VCaP (cell line): ENCODE results near the gene CHMP4A.
"Not testable (repeated sequence)": the region's sequence is repeated elsewhere in the genome, so short reads cannot be mapped to it uniquely, and the experiment has no call there.

Experiments
- H3K27ac ChIP-seq: fragments of 450-650 bp; 2 replicates; pipeline ENCODE4 v1.5.1; 2017
- TF ChIP-seq, protein P1 (sequence below): fragments of 450-650 bp; conservative IDR thresholded peaks from 2 replicates; pipeline ENCODE4 v1.5.1; 2017; ENCODE audit warnings: mild to moderate bottlenecking, moderate library complexity

CHMP4A gene

DNA sequence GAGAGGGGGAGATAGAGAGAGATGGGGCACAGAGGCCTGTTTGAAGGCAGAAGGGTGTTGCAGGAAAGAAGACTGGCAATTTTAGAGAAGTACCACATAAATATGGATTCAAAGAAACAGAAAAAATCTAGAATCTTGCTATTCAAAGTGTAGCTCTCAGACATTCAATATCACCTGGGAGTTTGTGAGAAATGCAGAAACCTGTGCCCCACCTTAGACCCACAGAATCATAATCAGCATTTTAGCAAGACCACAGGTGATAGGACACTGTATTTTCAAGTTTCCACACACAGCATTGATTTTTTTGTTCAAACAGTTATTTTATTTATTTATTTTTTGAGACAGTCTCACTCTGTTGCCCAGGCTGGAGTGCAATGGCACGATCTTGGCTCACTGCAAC, 15.6 kb upstream of the CHMP4A start:
- TF ChIP-seq, protein P1, sequence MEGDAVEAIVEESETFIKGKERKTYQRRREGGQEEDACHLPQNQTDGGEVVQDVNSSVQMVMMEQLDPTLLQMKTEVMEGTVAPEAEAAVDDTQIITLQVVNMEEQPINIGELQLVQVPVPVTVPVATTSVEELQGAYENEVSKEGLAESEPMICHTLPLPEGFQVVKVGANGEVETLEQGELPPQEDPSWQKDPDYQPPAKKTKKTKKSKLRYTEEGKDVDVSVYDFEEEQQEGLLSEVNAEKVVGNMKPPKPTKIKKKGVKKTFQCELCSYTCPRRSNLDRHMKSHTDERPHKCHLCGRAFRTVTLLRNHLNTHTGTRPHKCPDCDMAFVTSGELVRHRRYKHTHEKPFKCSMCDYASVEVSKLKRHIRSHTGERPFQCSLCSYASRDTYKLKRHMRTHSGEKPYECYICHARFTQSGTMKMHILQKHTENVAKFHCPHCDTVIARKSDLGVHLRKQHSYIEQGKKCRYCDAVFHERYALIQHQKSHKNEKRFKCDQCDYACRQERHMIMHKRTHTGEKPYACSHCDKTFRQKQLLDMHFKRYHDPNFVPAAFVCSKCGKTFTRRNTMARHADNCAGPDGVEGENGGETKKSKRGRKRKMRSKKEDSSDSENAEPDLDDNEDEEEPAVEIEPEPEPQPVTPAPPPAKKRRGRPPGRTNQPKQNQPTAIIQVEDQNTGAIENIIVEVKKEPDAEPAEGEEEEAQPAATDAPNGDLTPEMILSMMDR: no peak
- no peak overlapping the region for H3K27ac ChIP-seq

- H3K27ac ChIP-seq: no peak overlapping the region
Measured at GRCh38 chr14:24226473-24226872, 13.2 kb upstream of the CHMP4A start.

GRCh38 chr14:24224618-24225071, 11.4 kb upstream of the CHMP4A start:
- TF ChIP-seq, protein P1: no peak
- H3K27ac ChIP-seq: no peak overlapping the region

More at GRCh38 chr14:24226473-24226872, 13.2 kb upstream of the CHMP4A start:
- TF ChIP-seq, protein P1: no peak

DNA sequence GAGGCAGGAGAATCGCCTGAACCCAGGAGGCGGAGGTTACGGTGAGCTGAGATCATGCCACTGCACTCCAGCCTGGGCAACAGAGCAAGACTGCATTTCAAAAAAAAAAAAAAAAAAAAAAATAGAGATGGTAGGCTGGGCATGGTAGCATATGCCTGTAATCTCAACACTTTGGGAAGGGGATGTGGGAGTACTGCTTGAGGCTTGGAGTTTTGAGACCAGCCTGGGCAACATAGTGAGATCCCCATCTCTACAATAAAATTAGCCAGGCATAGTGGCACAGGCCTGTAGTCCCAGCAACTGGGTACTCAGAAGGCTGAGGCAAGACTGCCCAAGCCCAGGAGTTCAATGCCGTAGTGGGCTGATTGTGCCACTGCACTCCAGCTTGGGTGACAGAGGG, 9.7 kb upstream of the CHMP4A start:
- H3K27ac ChIP-seq: not testable (repeated sequence)

DNA sequence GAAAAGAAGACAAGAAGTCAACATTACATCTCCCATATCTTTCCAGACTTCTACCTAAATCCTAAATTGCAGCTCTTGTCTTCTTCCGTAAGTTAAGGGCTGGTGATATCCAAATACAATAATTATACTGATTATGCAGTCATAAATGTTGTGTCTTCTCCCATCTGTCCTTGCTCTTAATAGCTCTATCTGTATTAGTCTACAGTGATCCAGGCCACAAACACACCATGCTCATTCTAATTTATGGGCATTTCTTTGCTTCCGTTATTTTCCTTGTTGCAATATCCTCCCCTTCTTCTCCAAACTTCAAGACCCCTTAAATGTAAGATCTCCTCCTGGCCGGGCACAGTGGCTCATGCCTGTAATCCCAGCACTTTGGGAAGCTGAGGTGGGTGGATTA, 6.2 kb upstream of the CHMP4A start:
- TF ChIP-seq, protein P1: no peak
- H3K27ac ChIP-seq: no peak overlapping the region

DNA sequence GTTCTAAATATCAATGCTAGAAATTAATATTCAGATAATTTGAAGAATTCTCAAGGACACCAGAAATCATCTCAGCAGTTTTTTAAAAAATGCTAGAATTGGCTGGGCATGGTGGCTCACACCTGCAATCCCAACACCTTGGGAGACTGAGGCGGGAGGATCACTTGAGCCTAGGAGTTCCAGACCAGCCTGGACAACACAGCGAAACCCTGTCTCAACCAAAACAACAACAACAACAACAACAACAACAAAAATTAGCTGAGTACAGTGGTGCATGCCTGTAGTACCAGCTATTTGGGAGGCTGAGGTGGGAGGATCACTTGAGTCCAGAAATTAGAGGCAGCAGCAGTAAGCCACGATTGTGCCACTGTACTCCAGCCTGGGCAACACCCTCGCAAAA, 5.8 kb upstream of the CHMP4A start:
- H3K27ac ChIP-seq: no peak overlapping the region
- TF ChIP-seq, protein P1: no peak

GRCh38 chr14:24216876-24217275, 3.6 kb upstream of the CHMP4A start:
- not testable (repeated sequence) for H3K27ac ChIP-seq

DNA sequence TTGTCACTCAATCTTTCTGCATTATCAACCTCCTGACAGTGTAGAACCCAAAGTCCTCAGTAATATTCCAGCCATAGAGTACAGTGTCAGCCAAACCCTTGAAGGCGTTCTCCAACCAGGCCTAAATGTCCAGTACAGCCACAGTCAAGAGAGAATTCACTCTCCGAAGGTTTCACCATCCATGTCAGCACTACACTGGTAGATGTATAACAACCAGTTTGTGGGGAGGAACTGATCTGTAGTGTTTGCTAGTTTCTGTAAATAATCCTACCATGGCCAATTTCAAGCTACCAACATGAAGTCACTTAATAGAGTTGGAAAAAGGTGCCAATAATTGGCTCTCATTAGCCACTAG, 3.0 kb upstream of the CHMP4A start:
- H3K27ac ChIP-seq: peak overlapping the region; percentile 86
- TF ChIP-seq, protein P1: no peak
